Measurements from ENCODE around the gene SLC30A2.
A peak's percentile ranks its signal among the peaks of the same experiment; 100 is the strongest.

DNA sequence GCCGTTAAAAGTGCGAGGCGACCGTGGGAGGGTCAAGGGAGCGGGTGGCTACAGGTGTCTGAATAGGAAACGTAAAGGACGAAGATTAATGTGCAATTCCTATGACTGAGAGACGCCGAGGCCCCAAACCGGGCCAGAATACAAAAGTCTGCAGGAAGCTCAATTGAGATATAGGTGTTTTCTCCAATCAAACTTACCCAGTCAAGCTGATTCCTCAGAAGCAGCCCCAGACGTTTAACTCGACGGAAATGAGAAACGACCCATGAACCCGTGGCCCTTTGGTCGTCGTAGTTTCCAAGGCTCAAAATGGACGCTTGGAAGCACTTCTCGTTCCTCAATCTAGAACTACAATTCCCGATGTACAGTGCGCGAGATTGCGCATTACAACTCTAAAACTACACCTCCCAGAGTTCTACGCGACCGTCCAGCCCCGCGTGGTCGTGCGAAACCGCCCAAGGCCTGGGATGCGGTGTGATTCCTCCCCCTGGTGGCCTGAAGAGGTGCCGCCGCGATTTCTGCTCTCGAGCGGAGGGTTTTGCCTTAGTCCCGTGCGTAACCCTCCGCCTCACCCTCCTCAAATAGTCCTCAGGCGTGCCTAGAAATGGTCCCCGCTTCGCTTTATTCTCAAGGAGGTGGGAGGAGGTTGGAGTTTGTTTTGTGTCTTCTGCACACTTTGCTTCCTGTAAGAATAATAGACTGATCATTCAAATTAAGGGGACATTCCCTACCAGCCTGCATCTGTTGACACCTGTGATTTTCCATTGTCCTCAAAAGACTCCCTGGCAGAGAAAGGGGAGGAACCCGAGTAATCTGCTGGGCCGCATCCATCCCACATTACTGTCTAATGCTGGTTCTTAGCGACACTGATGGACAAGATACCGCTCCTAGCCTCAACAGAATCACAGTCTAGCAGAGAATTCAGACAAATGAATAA is 47.8 kb downstream of the SLC30A2 start, which contains the start of gene PAFAH2:
- TF ChIP-seq, protein P1, sequence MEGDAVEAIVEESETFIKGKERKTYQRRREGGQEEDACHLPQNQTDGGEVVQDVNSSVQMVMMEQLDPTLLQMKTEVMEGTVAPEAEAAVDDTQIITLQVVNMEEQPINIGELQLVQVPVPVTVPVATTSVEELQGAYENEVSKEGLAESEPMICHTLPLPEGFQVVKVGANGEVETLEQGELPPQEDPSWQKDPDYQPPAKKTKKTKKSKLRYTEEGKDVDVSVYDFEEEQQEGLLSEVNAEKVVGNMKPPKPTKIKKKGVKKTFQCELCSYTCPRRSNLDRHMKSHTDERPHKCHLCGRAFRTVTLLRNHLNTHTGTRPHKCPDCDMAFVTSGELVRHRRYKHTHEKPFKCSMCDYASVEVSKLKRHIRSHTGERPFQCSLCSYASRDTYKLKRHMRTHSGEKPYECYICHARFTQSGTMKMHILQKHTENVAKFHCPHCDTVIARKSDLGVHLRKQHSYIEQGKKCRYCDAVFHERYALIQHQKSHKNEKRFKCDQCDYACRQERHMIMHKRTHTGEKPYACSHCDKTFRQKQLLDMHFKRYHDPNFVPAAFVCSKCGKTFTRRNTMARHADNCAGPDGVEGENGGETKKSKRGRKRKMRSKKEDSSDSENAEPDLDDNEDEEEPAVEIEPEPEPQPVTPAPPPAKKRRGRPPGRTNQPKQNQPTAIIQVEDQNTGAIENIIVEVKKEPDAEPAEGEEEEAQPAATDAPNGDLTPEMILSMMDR (IDR thresholded peaks at IDR 0.05; ENCODE audit: poor library complexity, severe bottlenecking) = peak; percentile 100
- TF ChIP-seq, protein P2, sequence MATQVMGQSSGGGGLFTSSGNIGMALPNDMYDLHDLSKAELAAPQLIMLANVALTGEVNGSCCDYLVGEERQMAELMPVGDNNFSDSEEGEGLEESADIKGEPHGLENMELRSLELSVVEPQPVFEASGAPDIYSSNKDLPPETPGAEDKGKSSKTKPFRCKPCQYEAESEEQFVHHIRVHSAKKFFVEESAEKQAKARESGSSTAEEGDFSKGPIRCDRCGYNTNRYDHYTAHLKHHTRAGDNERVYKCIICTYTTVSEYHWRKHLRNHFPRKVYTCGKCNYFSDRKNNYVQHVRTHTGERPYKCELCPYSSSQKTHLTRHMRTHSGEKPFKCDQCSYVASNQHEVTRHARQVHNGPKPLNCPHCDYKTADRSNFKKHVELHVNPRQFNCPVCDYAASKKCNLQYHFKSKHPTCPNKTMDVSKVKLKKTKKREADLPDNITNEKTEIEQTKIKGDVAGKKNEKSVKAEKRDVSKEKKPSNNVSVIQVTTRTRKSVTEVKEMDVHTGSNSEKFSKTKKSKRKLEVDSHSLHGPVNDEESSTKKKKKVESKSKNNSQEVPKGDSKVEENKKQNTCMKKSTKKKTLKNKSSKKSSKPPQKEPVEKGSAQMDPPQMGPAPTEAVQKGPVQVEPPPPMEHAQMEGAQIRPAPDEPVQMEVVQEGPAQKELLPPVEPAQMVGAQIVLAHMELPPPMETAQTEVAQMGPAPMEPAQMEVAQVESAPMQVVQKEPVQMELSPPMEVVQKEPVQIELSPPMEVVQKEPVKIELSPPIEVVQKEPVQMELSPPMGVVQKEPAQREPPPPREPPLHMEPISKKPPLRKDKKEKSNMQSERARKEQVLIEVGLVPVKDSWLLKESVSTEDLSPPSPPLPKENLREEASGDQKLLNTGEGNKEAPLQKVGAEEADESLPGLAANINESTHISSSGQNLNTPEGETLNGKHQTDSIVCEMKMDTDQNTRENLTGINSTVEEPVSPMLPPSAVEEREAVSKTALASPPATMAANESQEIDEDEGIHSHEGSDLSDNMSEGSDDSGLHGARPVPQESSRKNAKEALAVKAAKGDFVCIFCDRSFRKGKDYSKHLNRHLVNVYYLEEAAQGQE (IDR thresholded peaks at IDR 0.05; ENCODE audit: borderline replicate concordance) = peak; percentile 86
- TF ChIP-seq RAD21 (conservative IDR thresholded peaks at IDR 0.05) (peak; percentile 100), POLR2AphosphoS5 (IDR thresholded peaks at IDR 0.05) (peak; percentile 89), MXI1 (conservative IDR thresholded peaks at IDR 0.05; ENCODE audit: poor library complexity, severe bottlenecking) (peak; percentile 85), SMC3 (conservative IDR thresholded peaks at IDR 0.05; ENCODE audit: poor library complexity) (peak; percentile 100), EZH2 (IDR thresholded peaks at IDR 0.05; ENCODE audit: borderline replicate concordance, insufficient read depth, low read length, poor library complexity, severe bottlenecking) (no peak), TAF1 (IDR thresholded peaks at IDR 0.05; ENCODE audit: low read depth) (peak; percentile 99)
